Mesothelial cell of epicardium (in vitro differentiated cells): ENCODE measurements around the gene MT1F. TPM values are rescaled to one million over a fixed set of nuclear protein-coding genes. Genes with fewer than 3 reads are reported as not detected.
A peak's percentile ranks its signal among the peaks of the same experiment; 100 is the strongest.

Source experiments
- DNase-seq, 2 experiments: peaks; one replicate each; pipeline ENCODE4 v3.0.0; 2021; ENCODE audit warnings: low spot score in 2 of 2; ENCODE audit not compliant: unreplicated experiment in 2 of 2
- H3K27ac Mint-ChIP-seq: 2 replicates; pipeline ENCODE4 v1.8.0; 2021; ENCODE audit warnings: mixed read lengths
- H3K27me3 Mint-ChIP-seq: 2 replicates; pipeline ENCODE4 v1.8.0; 2021; ENCODE audit warnings: low read depth, mixed read lengths
- H3K36me3 Mint-ChIP-seq: 2 replicates; pipeline ENCODE4 v1.8.0; 2021; ENCODE audit warnings: mixed read lengths
- H3K4me1 Mint-ChIP-seq: 2 replicates; pipeline ENCODE4 v1.8.0; 2021; ENCODE audit warnings: mixed read lengths
- H3K4me3 Mint-ChIP-seq: 2 replicates; pipeline ENCODE4 v1.8.0; 2021; ENCODE audit warnings: mild to moderate bottlenecking, moderate library complexity, mixed read lengths
- H3K9me3 Mint-ChIP-seq: 2 replicates; pipeline ENCODE4 v1.8.0; 2021; ENCODE audit warnings: mixed read lengths
- total RNA-seq: library from RNA; stranded (reverse); gene quantifications from 3 replicates; pipeline ENCODE4 v1.2.1, GENCODE V29; 2021
- TF ChIP-seq, protein P1 (sequence below): fragments of 200-600 bp; sonication (generic); IDR thresholded peaks from one replicate; pipeline ENCODE4 v1.5.0; 2021; ENCODE audit warnings: antibody characterized with exemption; ENCODE audit not compliant: unreplicated experiment

MT1F gene
- total RNA-seq, 1 donor from 2014 or later, result 0.63 TPM

GRCh38 chr16:56610017-56610608 is 47.6 kb upstream of the MT1F start:
- no peak for DNase-seq
- Mint-ChIP-seq H3K27me3 (peaks cover 33% of the 10 kb centered on the region), H3K36me3 (no peaks in the 10 kb centered on the region), H3K4me1 (peaks cover 42% of the 10 kb centered on the region), H3K27ac (no peak overlapping the region), H3K9me3 (no peaks in the 10 kb centered on the region), H3K4me3 (peak overlapping the region; percentile 23)
- TF ChIP-seq, protein P1, sequence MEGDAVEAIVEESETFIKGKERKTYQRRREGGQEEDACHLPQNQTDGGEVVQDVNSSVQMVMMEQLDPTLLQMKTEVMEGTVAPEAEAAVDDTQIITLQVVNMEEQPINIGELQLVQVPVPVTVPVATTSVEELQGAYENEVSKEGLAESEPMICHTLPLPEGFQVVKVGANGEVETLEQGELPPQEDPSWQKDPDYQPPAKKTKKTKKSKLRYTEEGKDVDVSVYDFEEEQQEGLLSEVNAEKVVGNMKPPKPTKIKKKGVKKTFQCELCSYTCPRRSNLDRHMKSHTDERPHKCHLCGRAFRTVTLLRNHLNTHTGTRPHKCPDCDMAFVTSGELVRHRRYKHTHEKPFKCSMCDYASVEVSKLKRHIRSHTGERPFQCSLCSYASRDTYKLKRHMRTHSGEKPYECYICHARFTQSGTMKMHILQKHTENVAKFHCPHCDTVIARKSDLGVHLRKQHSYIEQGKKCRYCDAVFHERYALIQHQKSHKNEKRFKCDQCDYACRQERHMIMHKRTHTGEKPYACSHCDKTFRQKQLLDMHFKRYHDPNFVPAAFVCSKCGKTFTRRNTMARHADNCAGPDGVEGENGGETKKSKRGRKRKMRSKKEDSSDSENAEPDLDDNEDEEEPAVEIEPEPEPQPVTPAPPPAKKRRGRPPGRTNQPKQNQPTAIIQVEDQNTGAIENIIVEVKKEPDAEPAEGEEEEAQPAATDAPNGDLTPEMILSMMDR, result no peak

GRCh38 chr16:56610609-56611111 is 47.1 kb upstream of the MT1F start:
- Mint-ChIP-seq H3K9me3 (no peaks in the 10 kb centered on the region), H3K27ac (no peak overlapping the region), H3K4me1 (peaks cover 42% of the 10 kb centered on the region), H3K4me3 (peak overlapping the region; percentile 23), H3K36me3 (no peaks in the 10 kb centered on the region), H3K27me3 (peaks cover 36% of the 10 kb centered on the region)
- DNase-seq, result no peak
- TF ChIP-seq, protein P1, result no peak

- no peak overlapping the region for H3K4me3 Mint-ChIP-seq
- TF ChIP-seq, protein P1, result no peak
- no peaks in the 10 kb centered on the region for H3K9me3 Mint-ChIP-seq
- H3K27ac Mint-ChIP-seq, result no peak overlapping the region
- peaks cover 42% of the 10 kb centered on the region for H3K4me1 Mint-ChIP-seq
- DNase-seq, result no peak
- no peaks in the 10 kb centered on the region for H3K36me3 Mint-ChIP-seq
- H3K27me3 Mint-ChIP-seq, result peaks cover 39% of the 10 kb centered on the region
Measured at GRCh38 chr16:56611281-56611833, 46.4 kb upstream of the MT1F start.

DNA sequence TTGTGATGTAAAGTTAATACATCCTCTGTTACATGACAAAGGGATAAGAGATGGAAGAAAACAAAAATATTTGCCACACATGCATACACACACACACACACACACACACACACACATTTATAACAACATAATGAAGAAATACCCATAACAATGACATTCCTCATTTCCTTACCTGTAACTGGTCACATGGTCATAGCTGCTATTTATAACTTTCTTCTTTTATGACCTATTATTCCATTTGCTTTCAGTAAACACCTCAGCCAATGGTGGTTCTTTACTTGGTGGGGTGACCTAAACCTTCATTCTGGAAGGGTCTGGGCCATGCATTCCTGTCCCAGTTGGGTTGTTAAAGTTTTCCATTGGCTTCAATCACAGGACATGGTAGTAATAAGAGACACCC is 44.1 kb upstream of the MT1F start:
- TF ChIP-seq, protein P1, result no peak
- H3K4me3 Mint-ChIP-seq, result no peak overlapping the region
- H3K27ac Mint-ChIP-seq, result no peak overlapping the region
- no peak for DNase-seq
- no peaks in the 10 kb centered on the region for H3K36me3 Mint-ChIP-seq
- no peaks in the 10 kb centered on the region for H3K9me3 Mint-ChIP-seq
- peaks cover 28% of the 10 kb centered on the region for H3K4me1 Mint-ChIP-seq
- H3K27me3 Mint-ChIP-seq, result peaks cover 59% of the 10 kb centered on the region

DNA sequence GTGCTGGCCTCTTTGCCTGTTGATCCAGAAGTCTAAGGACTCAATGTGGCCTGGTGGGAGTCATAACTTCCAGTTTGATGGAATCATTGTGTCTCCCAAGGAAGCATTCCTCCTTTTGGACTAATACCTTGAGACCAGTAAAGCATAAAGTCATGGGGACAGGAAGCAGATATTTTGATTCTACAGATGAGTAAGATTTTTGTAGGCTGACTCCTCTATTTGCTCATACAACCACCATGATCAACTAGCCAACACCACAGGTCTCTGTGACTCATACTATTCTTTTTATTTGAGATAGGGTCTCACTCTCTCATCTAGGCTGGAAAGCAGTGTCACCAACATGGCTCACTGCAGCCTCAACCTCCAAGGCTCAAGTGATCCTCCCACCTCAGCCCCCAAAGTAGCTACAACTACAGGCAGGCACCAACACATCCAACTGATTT is 43.2 kb upstream of the MT1F start:
- no peaks in the 10 kb centered on the region for H3K9me3 Mint-ChIP-seq
- no peak for DNase-seq
- no peak overlapping the region for H3K27ac Mint-ChIP-seq
- TF ChIP-seq, protein P1, result no peak
- H3K4me3 Mint-ChIP-seq, result no peak overlapping the region
- peaks cover 19% of the 10 kb centered on the region for H3K4me1 Mint-ChIP-seq
- no peaks in the 10 kb centered on the region for H3K36me3 Mint-ChIP-seq
- H3K27me3 Mint-ChIP-seq, result peaks cover 58% of the 10 kb centered on the region
